Measurements from ENCODE around the gene ANO5.

ANO5 gene, protein sequence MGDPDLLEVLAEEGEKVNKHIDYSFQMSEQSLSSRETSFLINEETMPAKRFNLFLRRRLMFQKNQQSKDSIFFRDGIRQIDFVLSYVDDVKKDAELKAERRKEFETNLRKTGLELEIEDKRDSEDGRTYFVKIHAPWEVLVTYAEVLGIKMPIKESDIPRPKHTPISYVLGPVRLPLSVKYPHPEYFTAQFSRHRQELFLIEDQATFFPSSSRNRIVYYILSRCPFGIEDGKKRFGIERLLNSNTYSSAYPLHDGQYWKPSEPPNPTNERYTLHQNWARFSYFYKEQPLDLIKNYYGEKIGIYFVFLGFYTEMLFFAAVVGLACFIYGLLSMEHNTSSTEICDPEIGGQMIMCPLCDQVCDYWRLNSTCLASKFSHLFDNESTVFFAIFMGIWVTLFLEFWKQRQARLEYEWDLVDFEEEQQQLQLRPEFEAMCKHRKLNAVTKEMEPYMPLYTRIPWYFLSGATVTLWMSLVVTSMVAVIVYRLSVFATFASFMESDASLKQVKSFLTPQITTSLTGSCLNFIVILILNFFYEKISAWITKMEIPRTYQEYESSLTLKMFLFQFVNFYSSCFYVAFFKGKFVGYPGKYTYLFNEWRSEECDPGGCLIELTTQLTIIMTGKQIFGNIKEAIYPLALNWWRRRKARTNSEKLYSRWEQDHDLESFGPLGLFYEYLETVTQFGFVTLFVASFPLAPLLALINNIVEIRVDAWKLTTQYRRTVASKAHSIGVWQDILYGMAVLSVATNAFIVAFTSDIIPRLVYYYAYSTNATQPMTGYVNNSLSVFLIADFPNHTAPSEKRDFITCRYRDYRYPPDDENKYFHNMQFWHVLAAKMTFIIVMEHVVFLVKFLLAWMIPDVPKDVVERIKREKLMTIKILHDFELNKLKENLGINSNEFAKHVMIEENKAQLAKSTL

DNA sequence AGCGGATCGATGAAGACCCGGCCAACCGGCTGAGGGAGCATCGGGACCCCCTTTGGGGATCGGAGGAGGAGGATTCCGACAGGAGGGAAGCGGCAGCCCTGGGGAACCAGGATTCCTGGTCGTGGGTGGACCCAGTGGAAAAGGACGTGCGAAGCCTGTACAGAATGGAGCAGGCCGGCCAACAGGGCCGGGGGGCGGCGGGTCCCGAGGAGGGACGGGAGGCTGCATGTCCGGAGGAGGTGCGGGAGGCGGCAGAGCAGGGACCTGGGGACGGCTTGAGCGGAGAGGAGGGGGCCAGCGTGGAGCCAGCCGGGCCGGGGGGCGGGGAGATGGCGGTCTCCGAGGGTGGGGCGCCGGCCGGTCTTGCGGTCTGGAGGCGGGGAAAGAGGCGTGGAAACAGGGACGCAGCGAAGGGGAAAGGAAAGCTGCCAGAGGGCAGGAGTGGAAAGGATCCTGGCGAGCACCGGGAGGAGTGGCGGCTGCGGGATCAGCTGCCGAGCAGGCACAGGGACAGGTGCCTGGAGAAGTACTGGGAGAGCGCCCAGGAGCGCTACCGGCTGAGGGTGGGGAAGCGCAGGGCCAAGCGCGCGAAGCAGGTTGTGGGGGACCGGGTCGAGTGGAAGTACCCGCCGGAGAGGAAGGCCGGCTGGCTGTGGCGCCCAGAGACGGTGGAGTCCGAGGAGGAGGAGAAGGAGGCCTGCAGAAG lies at the start of gene ANO5:
Gene ANO5 (plus strand): TSS at position 444 of the 706 bp plus-strand sequence. CDS start 408 bp downstream, outside the sequence.
- DNase-seq (ENCODE audit: low read depth in 2 of 3, low spot score in 2 of 3): no peak

DNA sequence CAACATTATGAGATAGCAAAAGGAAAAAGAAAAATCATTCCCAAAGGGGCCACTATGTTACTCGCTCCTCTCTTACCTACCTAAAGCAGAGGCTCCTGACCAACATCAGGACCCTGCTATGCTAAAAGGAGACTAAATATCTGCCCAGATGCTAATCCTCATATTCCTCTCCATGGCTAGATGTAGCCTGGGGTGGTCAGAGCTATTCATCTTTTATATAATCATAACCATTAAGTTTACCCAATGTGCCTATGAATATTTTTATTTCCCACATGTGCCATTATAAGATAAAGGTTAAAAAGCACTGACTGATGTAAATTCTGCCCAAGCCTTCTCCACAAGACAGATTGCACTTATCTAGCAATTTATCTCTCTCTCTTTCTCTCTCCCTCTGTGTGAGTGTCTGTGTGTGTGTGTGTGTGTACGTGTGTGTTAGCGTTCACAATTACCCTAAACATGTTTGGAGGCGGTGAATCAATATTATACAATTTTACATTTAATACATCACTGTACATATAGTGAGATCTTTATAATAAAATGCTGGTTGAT lies 41.2 kb upstream of the ANO5 start:
- no peak for DNase-seq (ENCODE audit: low read depth in 2 of 3, low spot score in 2 of 3)

DNA sequence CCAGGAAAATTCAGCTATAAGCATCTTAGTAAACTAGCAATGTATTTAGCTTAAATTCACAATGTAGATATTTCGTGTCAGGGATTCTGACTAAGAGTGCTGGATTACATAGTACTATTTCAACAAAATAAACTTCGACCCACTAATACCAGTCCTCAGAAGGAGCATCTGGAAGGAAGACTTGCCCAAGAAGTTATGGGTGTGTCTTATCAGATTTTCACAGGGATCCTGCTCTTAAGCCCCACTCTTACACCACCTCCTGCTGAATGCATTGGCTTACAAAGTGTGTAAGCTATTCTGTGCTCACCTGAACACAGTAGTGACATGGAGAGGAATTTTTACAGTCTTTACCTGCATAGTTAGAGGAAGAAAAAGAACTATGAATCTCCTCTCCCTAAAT lies 35.4 kb upstream of the ANO5 start:
- DNase-seq (ENCODE audit: low read depth in 2 of 3, low spot score in 2 of 3): no peak

DNA sequence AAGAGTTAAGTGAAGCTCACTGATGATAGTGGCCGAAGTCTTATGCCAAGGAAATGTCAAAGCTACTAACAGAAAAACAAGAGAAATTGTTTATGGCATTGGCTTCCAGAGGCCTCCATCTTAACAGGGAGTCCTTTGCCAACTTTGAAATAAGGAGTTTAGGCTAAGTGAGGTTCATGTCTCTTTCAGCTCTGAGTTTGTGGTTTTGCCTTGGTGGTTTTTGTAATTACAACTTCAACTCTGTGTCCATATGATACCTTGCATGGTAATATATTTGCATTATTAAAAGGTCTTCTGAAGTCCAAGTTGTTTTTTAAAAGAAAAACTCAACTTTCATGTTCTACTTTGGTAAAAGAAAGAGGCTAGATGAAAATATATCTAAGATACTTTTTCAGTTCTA lies 31.4 kb upstream of the ANO5 start:
- no peak for DNase-seq (ENCODE audit: low read depth in 2 of 3, low spot score in 2 of 3)

DNA sequence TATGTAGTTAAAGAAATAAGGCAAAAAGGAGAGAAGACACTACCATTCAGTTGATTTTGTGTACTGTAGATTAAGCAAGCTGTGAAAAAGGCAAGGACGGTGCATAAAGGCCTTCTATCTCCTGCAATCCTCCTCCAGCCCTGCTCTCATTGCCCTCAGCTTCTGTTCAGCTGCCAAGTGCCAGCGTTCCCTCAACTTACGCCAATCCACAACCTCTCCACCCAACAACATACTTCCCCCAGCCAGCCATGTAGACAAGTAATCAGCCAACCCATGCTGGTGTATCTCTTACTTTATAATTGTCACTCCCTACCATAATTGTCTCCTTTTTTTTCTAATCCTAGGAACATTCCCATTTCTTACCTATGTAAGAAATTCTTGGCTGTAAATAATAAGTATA lies 30.1 kb upstream of the ANO5 start:
- DNase-seq (ENCODE audit: low read depth in 2 of 3, low spot score in 2 of 3): no peak

DNA sequence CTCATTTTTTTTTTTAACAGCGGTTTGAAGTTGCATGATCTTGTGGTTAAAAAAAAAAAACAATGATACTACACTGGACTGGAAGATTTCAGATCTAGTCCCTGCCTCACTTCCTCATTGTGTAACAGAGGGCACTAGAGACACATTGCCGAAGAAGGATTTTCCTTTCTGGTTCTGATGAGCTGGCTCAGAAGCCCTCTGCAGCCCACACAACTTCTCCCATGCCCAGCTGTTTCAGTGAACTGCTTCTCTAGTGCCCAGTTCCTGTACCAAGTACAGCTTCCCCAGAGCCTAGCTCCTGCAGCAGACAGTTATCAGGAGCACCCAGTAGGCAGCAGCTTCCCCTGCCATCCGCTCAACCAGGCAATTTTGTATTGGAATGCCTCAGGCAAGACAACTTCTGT lies 29.5 kb upstream of the ANO5 start:
- no peak for DNase-seq (ENCODE audit: low read depth in 2 of 3, low spot score in 2 of 3)

DNA sequence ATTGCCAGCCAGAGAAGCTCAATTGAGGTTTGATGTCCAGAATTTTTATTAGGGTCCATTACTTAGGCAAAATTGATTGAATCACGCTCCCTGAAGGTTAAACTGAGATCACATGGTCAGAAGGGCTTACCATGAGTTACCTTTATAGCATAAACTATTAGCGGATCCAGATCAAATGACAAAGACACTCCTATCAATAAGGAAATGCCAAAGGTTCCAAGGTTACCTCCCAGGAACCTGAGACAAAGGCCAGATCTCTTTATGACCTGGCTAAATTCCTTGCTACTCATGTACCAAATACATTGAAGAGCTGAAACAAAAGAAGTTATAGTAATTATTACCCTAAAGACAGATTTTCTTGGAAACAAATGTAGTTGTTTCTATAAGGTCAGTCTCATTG lies 27.8 kb upstream of the ANO5 start:
- no peak for DNase-seq (ENCODE audit: low read depth in 2 of 3, low spot score in 2 of 3)

DNA sequence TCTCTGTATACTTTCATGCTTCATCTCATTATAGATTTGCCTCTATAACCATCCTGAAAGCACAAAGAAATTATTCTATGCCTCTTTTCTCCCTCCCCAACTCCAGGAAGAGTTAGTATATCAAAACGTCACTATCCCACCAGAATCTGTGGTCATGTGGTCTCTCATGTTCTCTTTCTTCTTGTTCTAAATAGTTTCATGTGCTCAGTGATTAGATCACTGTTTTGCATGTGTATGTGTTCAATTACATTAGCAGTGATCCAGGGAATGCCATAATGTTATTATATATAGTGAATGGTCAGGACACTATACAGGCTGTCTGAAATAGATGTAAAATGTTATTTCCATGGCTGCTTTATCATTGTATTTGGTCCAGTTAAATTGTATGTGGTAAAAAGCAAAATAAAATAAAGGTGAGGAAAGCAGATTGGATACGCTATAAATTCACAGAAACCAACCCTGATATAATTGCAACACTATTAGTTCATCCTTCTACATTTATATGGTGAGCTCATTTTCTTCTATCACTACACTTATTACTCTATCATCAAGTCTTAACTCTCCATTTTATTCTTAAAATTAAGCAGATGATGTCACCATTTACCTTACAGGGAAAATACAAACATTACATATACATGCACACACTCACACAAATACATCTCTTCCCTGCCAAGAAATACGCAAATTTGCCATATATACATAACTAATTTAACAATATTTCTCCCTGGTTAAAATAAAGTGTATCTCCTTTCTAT lies 26.9 kb upstream of the ANO5 start:
- no peak for DNase-seq (ENCODE audit: low read depth in 2 of 3, low spot score in 2 of 3)

DNA sequence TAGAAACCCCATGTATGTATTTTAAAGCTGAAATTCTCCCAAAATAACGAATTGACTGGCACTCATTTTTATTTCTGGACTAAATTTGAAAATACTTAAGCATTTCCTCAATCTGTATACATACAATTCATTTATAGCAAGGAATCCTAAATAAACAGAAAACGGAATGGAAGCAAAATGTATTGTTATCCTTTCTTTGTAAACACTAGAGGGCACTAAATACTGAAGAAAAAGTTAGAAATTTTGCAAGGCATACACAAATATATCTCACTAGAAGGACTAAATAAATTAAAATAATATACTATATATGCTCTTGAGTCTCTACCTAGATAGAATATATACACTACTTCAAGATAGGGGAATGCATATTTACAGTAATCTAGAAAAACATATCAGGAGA lies 23.1 kb upstream of the ANO5 start:
- DNase-seq (ENCODE audit: low read depth in 2 of 3, low spot score in 2 of 3): no peak

DNA sequence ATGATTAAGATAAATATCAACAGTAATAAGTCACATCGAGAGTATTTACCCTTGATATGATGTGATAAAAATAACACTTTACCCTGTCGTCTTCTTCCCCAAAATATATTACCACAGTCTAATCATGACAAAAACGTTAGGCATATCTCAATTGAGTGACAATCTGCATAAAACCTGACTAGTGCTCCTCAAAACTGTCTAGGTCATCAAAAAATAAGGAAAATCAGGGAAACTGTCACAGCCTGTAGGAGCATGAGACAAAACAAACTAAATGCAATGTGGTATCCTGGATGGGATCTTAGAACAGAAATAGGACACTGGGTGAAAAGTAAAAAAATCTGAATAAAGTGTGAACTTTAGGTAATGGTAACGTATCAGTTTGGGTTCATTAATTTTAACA lies 19.4 kb upstream of the ANO5 start:
- DNase-seq (ENCODE audit: low read depth in 2 of 3, low spot score in 2 of 3): no peak

DNA sequence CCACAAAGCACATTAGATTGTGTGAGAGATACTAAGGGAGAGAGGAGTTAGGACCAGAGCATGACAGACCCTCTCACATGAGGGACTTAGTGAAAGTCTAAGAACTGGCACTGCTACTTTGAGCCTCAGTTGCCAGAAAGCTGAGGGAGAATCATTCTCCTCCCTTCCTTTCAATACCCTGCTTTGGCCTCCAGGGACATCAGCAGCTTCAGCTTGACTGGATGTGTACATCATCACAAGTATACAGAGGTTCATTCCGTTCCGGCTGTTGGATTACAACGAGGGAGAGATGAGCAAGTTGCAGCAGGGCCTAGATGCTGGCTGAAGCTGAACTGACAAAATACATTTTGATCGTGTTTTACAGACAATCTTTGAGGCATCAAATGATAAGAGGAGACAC lies 15.7 kb upstream of the ANO5 start:
- DNase-seq (ENCODE audit: low read depth in 2 of 3, low spot score in 2 of 3): no peak

DNA sequence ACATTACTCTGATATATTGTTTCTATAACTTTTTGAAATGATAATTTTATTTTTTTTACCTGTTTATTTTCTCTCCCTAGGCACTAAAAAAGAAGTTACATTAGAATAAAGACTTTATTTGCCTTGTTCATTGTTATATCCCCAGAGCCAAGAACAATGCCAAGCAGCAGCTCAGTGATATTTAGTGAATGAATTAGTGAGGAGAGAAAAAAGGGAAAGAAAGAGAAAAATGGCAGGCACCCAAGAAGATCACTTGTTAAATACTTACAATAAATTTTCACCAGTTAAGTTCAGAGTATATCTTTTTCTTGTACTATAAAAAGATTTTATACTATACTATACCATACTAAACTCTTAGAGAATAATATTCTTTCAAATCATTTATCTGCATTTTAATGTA lies 13.3 kb upstream of the ANO5 start:
- no peak for DNase-seq (ENCODE audit: low read depth in 2 of 3, low spot score in 2 of 3)

DNA sequence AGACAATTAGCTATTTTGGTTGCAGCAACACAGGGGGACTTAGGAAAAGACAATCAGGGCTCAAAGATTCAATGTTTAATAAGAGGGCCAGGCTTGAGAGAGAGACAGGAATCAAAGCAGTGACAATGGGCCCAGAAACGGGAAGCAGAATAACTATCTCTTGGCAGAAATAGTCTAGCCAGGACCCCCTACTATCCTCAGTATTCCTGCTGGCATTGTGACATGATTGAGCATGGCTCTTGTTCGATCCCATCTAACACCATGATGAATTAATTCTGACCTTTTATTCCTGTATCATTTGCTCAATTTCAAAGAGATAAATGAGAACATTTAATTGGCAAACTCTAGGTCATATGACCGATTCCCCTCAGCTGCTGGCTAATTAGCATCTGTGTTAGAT lies 12.8 kb upstream of the ANO5 start:
- DNase-seq (ENCODE audit: low read depth in 2 of 3, low spot score in 2 of 3): no peak

DNA sequence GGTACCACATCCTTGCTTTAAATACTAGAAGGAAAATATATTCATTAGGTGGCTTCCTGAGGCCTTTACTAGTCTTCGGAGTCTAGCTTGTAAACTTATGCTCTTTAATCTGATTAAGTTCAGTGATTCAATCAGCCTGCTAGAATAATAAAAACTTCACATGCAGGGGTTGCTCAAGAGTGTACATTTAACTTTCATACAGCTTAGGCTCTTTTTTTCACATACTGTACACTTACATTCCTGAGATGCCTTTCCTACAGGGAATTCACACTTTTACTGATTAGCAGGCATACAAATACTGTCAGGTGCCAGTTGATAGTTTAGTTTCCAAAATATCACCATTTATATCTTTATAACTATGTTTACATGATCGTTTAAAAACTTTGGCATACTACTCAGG lies 3.2 kb upstream of the ANO5 start:
- DNase-seq (ENCODE audit: low read depth in 2 of 3, low spot score in 2 of 3): no peak

DNA sequence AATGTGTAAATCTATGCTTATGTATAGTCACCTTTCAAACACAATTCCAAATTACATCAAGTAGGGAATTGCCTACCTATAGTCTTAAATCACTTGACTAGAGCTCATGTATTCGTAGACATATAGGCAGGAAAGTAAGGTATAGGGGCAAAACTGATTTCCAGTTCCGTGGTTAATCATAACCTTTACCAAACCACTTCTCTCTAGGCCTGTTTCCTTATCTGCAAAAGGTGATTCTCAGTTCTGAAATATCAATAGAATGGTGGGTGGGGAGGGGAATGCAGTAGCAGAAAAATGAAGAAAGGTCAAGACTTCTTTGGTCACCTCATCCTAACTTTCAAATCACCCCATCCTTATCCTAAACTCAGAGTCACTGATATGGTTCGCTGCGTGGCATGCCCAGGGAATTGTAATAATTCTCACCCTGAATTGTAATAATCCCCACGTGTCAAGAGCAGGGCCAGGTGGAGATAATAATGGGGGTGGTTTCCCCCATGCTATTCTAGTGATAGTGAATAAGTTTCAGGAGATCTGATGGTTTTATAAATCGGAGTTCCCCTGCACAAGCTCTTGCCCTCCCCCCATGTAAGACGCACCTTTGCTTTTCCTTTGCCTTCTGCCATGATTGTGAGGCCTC lies 1.9 kb upstream of the ANO5 start:
- no peak for DNase-seq (ENCODE audit: low read depth in 2 of 3, low spot score in 2 of 3)

DNA sequence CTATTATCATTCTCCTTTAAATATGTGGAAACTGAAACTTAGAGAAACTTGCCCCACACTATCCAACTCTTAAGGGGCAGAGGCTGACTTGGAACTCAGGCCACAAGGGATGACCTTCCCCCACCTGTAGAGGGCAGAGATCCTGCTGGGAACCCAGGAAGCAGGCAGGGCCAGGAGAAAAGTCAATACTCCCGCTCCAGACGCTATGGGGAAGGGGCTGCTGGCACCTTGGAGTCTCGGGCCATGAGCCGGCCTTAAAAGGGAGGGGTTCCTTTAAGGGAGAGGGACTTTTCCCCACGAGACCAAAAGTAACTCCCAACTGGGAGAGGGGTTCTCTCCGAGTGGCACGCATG lies 620 bp upstream of the ANO5 start:
- DNase-seq (ENCODE audit: low read depth in 2 of 3, low spot score in 2 of 3): no peak

DNA sequence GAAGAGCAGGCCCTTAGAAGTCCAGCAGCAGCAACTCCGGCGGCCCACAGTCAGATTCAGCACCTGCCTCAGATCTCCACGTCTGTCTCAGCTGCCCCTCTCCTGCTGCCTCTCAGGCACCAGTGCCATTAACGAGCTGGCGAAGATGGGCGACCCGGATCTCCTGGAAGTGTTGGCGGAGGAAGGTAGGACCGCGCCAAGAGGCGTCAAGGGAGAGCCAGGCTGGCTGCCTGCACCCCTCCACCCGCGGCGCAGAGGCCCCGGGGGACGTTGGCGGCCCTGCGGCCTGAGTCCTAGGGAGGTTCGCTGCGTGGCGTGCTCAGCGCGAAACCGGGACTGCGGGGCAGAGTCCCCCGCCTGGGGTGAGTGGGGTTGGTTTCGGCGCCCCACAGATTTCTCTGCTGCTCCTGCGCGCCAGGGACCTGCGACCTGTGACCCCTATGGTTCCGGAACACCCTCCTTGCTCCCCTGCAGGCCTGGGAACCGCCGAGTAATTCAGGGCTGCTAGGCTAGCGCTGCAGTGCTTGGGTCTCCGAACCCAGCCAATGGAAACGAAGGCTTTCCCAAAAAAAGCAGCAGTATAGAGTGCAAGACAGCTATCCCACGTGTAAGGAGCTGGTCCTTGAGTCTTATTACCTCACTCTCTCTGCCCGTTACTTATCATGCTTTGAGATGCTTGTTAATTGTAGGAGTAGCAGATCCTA lies 615 bp downstream of the ANO5 start:
- no peak for DNase-seq (ENCODE audit: low read depth in 2 of 3, low spot score in 2 of 3)

DNA sequence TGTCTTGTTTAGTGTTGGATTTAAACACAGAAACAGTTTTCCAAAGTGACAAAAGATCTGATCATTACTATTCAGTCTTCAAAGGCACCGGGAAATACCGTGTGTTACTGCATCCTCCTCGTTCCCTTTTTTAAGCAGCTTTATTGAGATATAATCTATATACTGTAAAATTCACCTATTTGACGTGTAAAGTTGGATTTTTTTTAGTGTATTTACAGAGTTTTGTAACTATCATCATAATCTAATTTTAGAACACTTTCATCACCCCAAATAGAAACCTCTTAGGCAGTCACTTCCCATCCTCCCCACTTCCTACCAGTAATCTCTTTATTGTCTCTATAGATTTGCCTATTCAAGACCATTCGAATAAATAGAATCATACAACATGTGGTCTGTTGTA lies 1.4 kb downstream of the ANO5 start:
- no peak for DNase-seq (ENCODE audit: low read depth in 2 of 3, low spot score in 2 of 3)

DNA sequence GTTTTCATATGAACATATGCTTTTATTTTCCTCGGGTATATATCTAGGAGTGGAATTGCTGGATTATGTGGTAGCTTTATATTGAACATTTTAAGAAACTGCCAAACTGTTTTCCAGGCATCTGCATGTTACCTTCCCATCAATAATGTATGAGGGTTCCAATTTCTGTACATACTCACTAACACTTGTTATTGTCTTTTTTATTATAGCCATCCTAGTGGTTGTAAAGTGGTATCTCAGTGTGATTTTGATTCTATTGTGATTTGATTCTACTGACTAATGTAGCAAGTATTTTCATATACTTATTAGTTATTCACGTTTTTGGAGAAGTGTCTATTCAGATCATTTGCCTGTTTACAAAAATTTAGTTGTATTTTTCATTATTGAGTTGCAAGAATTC lies 2.0 kb downstream of the ANO5 start:
- DNase-seq (ENCODE audit: low read depth in 2 of 3, low spot score in 2 of 3): no peak
